Cerebellar cortex (tissue), 1 donor: ENCODE measurements around the gene RPS18.
"Not testable (repeated sequence)": the region's sequence is repeated elsewhere in the genome, so short reads cannot be mapped to it uniquely, and the experiment has no call there.

Experiments
- DNase-seq: peaks from one replicate; pipeline ENCODE4 v3.0.0-alpha.2; 2015; ENCODE audit warnings: low spot score

Gene RPS18

DNA sequence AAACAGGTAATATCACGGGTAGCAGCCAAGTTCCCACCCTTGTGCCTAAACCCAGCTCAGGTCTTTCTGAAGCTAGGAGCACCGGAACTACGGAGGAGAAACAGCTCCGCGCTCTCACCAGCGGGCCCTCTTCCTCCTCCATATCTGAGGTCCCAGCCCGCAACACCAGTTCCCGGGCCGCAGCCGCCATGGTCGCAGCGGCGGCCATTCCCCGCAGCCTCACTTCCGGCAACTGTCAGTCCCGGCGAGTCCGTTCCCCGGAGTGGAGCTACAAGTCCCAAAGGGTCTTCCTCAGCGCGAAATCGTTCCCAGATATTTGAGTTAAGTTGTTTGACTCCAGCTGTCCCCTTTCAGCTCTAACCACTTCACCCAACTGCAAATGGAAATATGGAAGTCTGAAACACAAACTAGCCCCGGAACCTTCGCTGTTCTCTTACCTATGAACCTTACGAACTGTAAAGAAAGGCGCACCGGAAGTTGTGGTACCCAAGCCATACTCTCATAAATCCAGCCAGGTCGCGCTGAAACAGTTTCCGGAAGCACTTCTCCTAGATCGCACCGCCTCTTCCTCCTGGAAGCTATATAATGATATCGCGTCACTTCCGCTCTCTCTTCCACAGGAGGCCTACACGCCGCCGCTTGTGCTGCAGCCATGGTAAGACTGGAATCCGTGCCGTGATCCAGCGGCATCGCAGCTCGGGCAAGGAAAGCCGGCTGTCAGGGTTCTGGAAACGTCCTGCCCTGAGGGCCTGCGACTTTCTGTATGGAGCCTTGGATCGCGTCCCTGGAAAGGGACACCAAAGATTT, at the start of gene RPS18, which contains the start of gene VPS52:
Gene RPS18, plus strand, starts transcription at position 608 of the 807 bp plus-strand sequence. Its CDS starts 45 bp downstream, at position 653.
Gene VPS52, minus strand, starts transcription at position 409 of the 807 bp plus-strand sequence. Its CDS starts 201 bp downstream, at position 208.
- peak; percentile 100 for DNase-seq

DNA sequence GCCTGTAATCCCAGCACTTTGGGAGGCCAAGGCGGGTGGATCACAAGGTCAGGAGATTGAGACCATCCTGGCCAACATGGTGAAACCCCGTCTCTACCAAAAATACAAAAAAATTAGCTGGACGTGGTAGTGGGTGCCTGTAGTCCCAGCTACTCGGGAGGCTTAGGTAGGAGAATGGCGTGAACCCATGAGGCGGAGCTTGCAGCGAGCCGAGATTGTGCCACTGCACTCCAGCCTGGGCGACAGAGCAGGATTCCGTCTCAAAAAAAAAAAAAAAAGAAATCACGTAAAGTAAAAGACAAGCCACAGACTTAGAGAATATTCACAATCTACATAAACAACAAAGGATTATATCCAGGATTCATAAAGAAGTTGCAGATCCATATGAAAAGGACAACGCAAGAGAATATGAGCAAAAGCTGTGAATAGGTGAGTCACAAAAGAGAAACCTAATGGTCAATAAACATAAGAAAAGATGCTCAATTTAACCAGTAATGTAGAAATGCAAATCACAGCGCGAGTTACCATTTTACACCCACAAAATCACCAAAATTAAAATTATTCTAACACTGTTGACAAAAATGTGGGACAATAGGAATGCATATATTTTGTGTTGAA, 45.3 kb upstream of the RPS18 start:
- not testable (repeated sequence) for DNase-seq

DNA sequence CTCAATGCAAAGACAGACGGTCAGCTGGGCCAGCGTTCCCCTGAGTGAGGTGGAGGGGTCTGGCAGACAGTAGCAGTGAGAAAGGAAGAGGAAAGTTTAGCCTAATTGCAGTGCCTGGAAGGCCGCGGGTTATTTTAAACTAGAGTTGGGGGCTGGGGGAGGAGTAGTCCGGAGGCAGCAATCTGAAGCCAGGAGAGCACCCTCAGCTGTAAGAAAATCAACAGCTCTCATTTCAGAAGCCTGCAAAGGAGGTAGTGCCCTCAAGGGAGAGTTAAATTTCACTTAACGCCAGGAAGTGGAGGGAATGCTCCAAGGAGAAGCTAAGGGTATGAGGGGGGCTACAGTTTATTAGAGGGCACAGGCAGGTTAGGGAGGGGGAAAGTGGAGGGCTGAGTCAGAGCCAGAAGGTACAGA, 36.6 kb upstream of the RPS18 start:
- DNase-seq: no peak

DNA sequence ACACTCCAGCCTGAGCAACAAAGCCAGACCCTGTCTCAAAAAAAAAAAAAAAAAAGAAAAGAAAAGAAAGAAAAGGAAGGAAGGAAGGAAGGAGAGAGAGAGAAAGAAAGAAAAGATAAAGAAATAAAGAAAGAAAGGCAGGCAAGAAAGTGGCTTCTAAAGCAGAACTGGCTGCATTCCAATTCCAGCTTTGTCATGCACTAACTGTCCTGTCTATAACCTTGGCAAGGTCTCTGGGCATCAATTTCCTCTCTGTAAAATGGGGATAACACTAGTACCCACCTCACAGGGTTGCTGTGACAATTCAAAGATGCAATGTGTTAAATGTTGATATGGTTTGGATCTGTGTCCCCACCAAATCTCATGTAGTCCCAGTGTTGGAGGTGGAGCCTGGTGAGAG, 35.5 kb upstream of the RPS18 start:
- DNase-seq: no peak

DNA sequence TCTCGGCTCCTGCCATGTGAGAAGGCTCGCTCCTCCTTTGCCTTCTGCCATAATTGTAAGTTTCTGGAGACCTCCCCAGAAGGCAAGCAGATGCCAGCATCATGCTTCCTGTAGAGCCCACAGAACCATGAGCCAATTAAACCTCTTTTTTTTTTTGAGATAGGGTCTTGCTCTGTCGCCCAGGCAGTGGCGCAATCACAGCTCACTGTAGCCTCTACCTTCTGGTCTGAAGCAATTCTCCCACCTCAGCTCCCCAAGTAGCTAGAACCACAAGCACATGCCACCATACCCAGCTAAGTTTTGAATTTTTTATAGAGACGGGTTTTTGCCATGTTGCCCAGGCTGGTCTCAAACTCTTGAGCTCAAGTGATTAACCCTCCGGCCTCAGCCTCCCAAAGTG, 35.0 kb upstream of the RPS18 start:
- DNase-seq: no peak

DNA sequence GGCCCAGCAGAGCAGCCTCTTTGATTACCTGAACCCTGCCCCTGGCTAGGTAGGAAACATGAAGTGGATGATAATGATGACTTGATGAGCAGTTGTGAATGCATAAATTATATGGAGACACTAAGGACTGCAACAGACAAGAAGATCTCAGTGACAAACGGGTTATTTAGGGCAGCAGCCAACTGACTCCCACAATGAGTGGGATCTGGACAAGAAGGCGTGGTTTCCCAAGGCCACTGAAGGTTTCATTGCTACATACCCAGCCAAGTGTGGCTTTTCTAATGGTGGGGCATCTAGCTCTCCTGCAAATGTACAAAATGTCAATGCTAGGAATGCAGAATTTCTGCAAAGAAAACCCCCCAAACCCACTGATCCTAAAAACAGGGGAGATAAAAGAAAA, 34.1 kb upstream of the RPS18 start:
- no peak for DNase-seq

DNA sequence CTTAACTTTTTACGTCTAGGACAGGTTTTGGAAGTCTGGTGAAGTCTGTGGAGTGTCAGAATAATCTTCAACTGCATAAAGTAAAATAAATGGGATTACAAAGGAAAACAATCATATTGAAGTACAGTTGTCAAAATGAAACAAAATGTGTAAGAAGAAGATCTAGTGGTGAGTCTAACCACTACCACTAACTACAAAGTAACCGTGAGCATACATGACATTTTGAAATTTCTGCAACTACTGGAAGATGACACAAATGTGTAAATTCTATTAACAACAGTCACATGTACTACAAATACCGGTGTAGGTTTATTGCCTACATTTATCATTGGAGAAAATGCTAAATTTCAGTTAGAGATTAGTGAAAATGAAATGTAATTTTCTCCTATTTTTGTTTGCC, 29.9 kb upstream of the RPS18 start:
- no peak for DNase-seq

DNA sequence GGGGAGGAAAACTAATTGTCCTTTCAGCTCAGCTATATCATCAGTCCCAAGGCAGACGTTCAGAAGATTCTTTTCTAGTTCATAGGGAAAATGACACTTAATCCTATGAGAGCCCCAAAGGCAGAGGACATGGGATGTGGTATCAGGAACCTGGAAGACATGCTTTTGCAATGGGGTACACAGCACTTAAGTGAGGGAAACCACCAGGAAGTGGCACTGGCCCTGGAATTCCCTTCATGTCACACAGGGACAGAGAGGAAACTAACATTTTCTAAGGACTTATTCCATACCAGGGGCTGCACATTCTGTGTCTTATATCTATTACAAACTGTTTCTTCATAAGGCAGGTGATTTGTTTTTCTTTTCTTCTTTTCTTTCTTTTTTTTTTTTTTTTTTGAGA, 28.4 kb upstream of the RPS18 start:
- DNase-seq: no peak

DNA sequence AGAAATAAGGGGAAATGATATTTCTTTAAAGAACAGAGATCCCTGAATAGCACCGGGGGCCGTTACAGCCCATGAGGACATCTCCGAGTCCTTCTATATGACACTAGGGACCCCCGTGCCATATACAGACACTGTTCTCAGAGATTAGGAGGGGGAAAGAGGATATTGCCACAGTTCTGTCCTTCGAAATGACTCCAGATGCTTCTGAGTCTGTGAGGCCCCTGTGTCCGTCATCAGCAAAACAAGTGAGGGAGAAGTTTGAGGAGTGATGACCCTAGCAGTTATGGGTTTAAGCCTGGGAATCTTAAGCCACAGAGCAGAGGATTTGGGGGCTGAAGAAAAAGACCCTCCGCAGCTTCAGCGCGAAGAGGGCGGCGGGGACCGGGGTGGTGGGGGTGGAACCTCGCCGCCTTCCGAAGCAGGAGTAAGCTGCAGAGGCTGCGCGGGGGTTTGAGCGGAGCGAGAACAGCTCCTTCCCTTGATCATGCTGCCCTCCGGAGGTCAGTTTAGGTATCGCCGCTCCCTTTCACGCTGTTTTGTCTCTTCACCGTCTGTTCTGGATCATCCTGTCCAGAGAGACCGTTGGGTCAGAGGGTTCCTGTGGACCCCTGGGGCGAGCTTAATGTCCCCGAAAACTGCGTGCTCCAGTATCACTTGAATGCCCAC, 23.8 kb upstream of the RPS18 start:
- DNase-seq: peak; percentile 92

DNA sequence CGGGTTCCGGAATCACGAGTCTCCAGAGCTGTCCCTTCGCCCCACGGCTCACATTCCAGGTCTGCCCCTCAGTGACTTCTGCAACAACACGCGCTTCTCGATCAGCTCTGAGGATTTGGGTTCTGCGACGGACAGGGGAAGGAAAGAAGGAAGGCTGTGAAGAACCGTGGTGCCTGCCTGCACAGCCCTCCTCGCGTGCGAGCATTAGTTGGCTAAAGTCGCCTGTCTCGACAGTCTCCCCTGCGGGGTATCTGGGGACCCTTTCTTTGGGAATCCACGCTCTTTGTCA, 23.3 kb upstream of the RPS18 start:
- DNase-seq: no peak

DNA sequence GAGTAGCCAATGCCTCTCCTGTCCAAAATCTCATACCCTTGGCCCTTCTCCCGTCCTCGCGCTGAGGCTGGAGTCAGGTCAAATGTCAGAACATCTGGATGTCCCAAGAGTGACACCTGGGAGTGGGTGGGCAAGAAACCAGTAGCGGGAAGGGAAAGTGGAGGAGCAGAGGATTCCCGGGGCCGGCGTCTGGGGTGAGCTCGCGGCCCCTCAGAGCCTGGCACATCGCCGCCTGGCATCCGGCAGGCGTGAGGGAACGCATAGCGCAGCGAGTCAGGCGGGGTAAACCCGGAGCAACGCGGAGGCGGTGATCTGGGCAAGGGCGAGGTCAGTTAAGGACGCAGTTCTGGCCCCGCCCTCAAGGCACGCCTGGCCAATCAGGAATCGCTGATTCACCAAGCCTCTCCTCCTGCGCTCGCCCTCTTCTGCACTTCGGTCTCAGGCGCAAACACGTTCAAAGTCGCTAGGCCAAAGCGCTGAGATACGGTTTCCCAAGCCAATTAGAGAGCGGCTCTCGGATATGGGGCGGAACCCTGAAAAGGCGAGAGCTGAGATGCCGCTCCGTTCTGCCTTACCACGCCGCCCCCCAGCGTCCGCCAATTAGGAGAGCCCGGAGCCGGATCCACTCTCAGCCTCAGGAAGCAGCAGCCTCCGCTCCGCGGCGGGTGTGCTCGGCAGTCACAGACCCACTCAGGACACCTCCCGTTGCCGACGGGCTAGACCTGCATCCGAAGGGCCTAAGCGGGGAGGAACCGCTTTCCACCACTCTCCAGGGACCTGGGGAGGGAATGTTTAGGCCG, 22.7 kb upstream of the RPS18 start:
- peak; percentile 100 for DNase-seq

DNA sequence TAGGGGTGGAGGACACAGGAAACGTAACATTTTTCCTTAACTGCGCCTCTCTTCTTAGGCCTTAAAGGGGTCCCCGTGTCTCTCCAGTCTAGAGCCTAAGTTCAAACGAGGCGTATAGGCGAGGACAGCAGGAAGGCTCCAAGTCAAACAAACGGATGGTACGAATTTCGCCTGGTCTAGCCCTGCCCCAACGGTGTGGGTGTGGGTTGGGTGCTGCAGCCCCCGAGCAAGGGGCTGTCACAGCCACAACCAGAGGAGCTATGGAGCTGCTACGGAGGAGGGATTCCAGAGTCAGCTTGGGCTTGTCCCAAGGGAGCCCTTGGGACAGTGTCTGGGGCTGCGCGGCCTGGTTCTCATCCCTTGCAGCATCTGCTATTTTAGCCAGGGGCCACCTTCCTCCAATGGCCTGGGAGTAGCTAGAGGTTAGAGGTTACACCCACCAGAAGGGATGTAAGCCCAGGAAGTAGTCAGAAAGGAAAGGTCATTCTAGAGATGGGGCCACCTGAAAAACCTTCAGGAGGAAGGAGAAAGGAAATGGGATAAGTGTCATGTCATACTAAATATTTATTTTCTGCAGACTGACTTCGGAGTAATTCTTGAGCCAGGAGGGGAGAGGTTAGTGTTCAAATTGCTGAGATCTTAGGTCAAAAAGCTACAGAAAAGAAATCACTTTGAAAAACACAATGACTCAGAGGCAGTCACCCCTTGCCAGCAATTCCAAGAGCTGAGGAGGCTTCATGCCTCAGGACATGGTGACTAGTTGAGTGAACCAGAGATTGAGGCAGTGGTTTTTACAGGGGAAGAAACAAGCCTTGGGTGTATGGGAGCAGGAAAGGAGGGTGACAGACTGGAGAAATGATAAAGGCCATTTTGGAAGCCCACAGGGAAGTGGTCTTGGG, 21.9 kb upstream of the RPS18 start:
- no peak for DNase-seq

DNA sequence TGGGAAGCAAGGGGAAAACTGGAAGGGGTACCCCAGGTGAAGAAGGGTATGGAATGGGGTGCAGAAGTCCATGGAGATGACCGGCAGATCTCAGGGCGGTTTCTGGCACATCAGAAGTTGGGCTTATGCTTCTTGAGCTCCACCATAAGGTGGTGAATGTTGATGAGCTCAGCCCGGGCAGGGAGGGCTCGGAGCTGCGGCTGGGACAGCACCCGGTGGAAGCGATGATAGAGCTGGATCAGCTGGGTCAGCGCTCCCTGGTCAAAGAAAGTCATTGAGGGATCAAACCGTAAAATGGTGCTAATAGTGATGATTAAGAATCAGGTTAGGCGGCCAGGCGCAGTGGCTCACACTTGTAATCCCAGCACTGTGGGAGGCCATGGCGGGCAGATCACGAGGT, 21.1 kb upstream of the RPS18 start:
- no peak for DNase-seq

DNA sequence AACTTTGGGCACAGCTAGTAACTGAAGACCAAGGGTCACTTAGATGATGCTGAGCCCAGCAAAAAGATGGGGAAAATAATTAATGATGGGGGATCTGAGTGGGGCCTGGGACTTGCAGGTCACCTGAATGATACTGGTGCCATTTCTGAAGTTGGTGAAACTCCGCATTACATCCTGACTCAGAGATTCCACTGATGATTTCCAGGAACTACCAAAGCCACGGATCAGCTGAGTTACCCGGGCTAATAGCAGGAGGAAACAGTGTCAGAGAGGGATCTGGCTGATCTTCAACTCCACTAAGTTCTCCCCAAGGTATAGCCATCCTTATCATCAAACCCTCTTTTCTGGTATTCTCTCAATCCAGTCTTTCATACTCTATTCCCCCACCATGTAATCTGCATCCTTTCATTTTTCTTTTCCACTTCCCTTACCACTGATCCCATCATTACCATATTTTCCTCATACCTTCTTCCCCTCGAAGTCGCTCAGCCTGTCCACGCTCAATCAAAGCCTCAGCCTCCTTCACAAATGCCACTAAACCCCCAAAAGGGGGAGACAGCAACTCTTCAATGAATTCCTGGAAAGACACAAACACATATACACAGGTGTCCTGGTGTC, 20.4 kb upstream of the RPS18 start:
- DNase-seq: no peak

DNA sequence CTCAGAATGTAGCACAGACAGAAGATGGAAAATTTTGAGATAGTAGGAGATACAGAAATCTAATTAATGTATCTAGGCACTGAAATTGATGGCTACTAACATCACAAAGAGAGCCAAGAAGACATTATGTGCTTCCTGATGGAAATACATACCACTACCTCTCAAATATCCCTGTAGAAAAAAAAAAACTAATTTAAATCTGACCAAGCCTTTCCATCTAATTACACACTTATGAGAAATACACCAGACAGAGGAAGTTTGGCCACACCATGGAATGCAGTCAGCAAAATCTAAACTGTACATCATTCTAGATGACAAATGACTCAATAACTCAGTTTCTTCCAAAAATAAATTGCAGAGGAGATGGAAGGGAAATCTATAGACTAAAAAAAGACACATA, 19.1 kb upstream of the RPS18 start:
- DNase-seq: no peak

DNA sequence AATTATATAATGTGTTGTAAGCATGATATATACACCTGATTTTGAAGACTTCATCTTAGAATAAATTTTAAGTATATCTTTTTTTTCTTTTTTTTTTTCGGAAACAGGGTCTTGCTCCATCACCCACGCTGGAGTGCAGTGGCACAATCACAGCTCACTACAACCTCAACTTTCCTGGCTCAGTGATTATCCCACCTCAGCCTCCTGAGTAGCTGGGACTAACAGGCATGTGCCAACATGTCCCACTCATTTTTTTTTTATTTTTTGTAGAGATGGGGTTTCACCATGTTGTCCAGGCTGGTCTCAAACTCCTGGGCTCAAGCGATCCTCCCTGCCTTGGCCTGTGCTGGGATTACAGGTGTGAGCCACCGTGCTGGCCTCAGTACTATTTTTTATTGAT, 17.3 kb upstream of the RPS18 start:
- DNase-seq: no peak

DNA sequence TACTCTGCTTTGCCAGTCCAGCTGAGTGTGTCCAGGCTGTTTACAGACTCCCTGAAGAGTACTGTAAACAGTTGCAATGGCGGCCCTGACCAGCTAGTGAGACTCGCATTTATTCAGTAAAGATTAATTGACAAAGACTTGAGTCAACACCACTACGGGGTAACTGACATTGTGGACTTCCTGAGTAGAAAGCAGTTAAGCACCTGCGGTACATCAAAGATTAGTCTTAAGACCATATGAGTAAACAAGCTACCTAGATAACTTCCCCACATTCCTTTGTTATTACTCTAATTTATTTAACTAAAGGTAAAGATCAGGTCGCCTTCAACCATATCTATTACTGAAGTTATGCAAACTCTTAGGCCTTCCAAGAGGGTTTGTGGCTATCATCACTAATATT, 12.8 kb upstream of the RPS18 start:
- DNase-seq: no peak

DNA sequence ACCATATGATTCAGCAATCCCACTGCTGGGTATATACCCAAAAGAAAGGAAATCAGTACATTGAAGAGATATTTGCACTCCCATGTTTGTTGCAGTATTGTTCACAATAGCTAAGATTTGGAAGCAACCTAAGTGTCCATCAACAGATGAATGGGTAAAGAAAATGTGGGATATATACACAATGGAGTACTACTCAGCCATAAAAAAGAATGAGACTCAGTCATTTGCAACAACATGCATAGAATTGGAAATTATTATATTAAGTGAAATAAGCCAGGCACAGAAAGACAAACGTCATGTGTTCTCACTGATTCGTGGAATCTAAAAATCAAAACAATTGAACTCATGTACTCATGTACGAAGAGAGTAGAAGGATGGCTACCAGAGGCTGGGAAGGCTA, 9.4 kb upstream of the RPS18 start:
- DNase-seq: not testable (repeated sequence)

DNA sequence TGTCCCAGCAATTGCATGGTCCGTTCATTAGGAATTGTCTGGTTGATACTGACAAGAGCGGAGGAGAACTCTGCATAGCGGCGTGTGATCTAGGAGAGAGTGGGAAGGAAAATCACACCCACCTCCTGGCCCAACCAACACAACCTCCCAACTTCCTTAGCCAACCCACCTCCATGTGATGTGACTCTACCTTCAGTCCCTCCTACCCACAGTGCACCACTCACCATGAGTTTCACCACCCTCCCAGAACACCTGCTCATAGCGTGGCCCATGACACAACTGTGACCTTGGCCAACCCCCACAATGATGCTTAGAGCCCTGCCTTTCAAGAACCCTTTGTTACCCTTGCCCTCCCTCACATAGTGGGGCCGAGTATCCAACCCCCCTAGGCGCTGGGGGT, 7.9 kb upstream of the RPS18 start:
- no peak for DNase-seq

DNA sequence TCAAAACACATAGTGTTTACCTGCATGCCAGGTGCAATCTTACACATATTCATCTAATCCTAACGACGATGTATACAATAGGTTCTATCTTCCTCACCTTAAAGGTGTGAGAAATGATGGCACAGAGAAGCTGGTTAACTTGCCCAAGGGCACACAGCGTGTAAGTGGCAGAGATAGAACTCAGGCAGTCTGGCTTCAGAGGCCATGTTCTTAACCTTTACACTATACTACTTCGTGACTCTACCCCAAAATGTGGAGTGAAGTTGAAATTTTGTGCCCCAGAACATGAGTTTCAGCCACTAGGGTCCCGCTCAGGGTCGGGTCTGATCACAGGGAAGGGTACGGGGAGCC, 783 bp upstream of the RPS18 start:
- DNase-seq: no peak
